HG02884 (cell line): ENCODE measurements around the gene CILP.
"Not testable (repeated sequence)": the region's sequence is repeated elsewhere in the genome, so short reads cannot be mapped to it uniquely, and the experiment has no call there.

Source experiments
- ATAC-seq: cut with Tn5 transposase; IDR thresholded peaks from one replicate; pipeline ENCODE4 v1.9.1; 2021; ENCODE audit warnings: mild to moderate bottlenecking, moderate library complexity; ENCODE audit not compliant: unreplicated experiment

Gene CILP

DNA sequence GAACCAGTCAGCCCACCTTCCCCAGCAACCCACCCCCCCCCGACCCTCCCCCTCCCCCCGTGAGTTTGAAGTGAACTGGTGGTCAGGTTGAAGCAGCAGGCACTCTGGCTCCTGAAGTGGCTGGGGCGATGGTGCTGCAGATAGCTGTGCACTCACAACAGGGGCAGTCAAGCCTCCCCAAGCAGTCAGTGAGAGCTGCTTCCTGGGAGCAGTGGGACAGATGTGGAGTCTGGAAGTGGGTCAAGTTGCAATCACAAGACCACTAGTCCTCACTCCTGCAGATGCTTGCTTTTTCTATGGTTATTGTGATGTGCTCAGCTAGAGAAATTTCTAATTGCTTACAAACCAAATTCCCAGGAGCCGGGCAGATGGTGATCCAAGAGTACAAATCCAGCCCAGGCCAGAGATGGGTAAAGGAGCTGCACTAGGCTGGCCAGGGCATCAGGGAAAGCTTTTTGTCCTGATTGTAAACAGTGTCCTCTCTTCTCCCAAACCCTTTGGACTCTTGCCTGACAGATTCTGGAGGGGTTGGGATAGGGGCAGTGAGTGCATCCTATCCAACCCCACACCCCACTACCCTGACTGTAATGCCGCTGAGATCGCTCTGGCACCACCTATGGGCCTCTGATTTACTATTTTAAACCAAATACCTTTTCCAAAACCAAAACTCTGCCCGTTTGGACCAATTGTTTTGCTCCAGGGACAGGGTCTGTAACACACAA lies 16.3 kb downstream of the CILP start:
- ATAC-seq: no peak

DNA sequence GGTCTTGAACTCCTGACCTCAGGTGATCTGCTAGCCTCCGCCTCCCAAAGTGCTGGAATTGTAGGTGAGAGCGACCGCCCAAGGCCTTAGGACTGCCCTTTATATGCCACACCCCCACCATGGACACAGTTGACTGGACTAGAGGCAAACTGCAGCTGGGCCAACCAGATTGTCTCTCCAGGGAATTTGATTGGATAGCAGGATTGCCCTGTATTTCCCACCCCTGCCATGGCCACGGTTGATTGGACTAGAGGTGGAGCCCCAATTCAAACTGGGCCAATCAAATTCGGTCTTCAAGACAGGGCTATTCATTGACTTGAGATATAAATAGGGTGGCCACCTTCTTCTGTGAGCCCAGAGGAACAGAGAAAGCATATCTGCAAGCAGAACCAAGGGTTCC lies 19.3 kb downstream of the CILP start:
- no peak for ATAC-seq

DNA sequence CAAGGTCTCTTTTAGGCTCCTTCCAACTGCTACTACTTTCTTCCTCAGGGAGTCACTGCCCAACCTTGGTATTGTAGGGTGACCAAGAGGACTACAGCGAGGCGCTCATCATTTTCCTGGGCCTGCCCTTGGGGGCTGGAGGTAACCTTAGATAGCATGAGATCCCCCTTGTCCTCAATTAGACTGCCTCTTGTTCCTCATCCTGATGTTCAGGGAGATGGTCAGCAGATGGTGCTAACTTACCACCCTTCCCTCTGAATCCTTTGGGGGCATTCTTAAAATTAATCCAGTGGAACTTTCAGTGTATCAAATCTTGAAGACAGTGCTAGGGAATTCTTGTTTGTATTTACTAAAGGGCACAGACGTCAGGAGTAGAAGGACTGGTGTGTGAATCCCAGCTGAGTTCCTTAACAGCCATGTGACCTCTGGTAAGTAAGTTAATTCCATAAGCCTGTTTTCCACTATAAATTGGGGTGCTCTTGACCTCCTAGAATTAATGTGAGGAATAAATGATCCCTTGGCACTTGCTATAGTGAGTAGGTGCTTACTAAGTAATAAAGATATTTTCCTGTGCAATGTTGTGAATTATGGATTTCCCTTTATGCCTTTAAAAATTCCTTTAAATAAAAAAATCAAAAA lies 22.1 kb downstream of the CILP start:
- ATAC-seq: no peak

DNA sequence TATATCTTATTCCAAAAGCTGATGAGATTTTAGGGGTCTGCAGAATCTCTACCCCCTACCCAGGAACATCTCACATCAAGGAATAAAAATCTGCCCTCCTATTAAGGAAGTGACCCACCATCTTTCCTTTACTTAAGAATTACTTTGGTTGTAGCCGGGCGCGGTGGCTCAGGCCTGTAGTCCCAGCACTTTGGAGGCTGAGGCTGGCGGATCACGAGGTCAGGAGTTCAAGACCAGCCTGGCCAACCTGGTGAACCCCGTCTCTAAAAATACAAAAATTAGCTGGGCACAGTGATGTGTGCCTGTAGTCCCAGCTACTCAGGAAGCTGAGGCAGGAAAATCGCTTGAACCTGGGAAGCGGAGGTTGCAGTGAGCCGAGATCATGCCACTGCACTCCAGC lies 22.8 kb downstream of the CILP start:
- not testable (repeated sequence) for ATAC-seq

DNA sequence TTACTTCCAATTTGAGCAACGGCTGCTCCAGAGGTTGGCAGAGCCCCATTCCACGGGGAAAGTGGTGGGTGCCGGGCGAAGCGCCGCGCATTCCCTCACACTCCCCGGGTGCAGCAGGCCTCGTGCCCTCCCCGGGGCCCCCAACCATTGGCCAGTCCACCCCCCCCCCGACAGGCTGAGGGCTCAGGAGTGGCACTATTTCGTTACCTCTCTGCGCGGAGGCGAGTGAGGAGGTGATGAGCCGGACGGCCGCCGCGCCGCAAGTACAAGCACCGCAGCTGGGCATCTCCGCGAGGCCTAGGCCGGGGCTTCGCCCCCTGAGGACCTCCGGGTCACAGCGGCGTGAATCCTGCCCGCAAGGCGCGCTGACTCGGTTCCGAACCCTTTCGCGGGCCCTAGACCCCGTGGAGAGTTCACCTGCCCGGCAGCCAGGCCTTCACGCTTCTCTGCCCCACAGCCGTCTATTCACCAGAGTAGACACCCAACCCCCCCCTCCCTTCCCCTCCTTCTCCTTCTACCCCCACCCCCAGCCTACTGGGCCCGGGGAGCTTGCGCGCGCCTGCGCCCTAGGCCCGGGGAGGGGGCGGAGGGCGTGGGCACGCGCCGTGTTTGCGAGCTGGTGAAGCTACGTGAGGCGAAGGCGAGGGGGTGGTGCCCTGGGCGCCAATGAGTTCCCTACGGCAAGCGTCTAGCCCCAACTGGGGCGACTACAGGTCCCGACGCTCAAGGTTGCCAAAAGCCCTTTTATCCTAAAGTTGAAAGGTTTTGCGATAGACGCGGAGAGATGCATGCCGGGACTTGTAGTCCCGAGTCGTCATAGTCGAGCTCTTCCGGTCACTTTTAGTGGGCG lies 26.2 kb downstream of the CILP start, which contains the start of gene CLPX:
Gene CLPX, minus strand, starts transcription at position 475 of the 850 bp plus-strand sequence. Its CDS starts 189 bp downstream, at position 286.
- ATAC-seq: peak; percentile 63

DNA sequence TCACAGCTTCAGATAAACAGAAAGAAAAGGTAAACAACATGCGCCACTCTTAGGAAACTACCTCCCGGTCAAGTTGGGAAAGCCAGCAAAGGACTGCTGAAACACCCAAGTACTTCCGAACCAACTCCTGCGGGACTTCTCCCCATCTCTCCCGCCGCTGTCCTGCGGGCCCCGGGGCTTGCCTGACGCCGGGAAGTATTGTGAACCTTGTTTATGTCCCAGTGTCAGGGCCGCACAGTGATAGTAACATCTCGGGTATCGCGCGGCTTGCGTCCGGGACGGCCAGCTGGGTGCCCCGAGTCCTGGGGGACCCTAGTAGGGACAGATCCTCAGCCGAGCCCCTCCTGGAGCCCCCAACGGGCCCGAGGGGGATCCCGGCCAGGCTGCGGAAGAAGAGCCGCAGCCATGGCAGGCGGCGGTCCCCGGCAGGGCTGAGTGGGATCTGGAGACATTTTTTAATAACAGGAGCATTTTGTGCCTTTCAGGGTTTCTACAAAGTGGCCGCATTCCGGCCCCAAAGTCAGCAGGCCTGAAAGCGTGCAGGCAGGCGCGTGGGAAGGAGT lies 26.9 kb downstream of the CILP start:
- peak; percentile 19 for ATAC-seq

DNA sequence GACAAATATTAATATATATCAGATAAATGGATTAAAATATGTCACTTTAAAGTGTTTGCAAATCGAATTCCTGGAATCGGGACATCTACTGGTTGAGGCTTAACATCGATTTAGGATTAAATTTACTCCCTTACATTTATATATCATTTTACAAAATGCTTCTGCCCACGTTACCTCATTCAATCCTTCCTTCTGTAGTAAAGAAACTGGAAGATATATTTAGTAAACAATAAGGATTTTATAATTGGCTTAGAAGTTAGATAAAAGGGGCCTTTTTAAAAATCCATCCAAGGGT lies 27.5 kb downstream of the CILP start:
- no peak for ATAC-seq

DNA sequence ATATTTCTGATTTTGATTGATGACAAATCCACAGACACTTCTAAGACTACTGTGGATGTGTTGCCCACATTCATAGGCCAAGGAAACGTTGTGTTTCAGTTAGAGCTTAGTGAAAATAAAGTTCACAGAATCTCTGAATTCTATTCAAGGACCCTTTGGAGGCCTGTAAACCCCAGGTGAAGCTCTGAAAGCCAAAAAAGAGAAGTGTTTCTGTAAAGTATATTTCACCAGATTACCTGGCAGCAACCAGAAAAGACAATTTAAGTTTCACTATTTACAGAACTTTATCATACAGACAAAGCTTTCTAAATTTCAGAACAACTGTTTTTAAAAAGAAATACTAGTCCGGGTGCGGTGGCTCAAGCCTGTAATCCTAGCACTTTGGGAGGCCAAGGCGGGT lies 28.7 kb downstream of the CILP start:
- ATAC-seq: no peak

DNA sequence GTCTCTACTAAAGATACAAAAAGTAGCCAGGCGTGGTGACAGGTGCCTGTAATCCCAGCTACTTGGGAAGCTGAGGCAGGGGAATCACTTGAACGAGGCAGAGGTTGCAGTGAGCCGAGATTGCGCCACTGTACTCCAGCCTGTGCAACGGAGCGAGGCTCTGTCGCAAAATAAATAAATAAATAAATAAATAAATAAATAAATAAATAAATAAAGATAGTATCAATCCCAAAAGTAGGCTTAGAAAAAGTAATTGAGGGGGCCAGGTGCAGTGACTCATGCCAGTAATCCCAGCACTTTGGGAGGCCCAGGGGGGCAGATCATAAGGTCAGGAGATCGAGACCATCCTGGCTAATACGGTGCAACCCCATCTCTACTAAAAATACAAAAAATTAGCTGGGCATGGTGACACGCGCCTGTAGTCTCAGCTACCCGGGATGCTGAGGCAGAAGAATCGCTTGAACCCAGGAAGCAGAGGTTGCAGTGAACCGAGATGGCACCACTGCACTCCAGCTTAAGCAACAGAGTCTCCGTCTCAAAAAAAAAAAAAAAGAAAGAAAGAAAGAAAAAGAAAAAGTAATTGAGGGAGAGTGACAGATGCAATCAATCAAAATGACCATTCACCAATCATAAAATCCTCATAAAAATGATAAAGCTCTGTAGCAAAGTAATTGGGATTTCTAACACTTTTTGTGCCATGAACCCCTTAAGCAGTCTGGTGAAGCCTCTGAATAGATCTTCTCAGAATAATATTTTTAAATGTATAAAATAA lies 29.5 kb downstream of the CILP start:
- not testable (repeated sequence) for ATAC-seq

DNA sequence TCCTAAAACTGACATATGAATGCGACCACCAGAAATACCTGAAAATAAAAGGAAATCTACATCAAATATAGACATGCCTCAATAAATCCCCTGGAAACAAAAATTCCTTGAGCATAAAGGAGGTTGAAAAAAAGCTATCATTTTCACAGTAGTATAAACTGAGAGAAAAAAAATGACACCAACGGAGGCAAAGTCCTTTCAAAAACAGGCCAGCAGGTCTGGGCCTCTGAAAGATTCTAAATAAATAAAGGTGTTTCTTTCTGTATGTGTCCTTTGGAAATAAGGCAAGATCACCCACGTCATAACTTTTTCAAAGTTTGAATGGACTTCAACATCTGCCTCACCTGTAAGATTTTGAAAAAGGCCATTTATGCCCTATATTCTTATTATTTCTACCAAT lies 31.1 kb downstream of the CILP start:
- ATAC-seq: no peak

DNA sequence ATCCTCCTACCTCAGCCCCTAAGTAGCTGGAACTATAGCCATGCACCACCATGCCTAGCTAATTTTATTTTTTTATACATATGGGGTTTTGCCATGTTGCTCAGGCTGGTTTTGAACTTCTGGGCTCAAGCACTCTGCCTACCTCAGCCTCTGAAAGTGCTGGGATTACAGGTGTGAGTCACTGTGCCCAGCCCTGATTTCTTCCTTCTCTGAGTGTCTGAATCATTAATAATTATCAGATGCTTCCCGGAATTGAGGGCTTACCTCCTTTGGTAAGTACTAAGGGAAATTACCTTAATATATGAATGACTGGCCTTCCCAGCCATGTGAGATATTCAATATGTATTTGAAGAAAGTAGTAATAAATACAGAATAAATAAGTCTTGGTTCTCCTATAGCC lies 33.4 kb downstream of the CILP start:
- no peak for ATAC-seq

DNA sequence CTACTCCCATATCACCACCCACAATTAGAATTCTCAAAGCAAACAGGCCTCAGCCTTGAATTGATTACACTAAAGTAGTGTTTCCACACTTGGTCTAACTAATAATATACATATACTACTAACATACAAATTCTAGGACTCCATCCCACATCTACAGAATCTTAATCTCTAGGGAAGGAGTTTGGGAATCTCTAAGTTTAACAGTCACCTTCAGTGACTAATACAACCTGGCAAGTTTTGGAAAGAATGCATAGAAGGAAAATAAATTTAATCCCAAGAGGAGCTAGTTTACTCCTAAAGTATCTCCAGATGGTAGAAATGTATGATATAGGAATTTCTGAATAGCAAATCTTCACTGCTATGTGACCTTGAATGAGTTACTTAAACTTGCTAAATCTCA lies 35.2 kb downstream of the CILP start:
- no peak for ATAC-seq

DNA sequence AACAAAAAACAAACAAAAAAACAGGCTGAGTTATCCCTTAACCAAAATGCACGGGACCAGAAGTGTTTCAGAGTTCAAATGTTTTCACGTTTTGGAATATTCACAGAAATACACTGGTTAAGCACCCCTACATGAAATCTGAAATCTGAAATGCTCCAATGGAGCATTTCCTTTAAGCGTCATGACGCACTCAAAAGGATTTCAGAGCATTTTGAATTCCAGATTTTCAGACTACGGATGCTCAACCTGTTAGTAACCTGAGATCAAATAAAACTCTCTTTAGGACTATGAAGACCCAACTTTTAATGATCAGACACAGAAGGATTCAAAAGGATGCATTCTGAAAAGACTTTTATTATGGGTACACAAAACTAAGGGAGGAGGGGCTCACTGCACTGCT lies 35.8 kb downstream of the CILP start:
- no peak for ATAC-seq

DNA sequence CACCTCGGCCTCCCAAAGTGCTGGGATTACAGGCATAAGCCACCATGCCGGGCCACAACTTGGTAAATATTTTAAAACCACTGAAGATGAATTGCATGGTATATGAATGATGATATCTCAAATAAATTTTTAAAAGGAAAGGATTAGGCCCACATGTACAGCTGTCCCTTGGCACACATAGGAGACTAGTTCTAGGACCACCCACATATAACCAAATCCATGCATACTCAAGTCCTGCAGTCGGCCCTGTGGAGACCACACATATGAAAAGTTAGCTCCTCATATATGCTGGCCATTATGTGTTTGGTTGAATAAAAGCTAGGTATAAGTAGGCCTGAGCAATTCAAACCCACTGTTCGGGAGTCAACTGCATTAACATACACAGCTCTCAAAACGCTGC lies 36.8 kb downstream of the CILP start:
- ATAC-seq: no peak

DNA sequence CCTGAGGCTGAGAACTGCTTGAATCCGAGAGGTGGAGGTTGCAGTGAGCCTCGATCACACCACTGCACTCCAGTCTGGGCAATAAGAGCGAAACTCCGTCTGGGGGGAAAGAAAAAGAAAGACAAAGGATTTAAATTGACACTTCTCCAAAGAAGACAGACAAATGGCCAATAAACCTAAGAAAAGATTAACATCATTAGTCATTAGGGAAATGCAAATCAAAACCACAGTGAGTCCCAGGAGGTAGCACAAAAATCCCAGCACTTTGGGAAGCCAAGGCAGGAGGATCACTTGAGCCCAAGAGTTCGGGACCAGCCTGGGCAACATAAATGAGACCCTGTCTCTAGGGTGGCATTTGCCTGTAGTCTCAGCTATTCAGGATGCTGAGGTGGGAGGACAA lies 38.7 kb downstream of the CILP start:
- no peak for ATAC-seq

DNA sequence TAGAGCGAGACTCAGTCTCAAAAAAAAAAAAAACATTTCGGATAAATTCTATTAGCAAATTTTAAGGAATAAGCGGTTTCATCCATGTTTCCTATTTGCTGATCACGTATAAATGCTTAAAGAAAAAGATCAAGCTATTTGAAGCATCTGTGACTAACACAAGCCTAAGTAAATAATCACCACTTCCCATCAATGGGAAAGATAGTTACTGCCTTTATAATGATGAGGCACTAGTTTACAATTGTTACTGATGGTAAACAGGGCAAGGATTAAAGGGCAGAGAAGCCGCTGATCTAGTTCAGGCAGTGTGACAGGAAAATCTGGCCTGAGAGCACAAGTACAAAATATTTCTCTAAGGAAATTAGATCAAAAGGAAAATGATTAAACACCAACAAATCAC lies 39.8 kb downstream of the CILP start:
- no peak for ATAC-seq

DNA sequence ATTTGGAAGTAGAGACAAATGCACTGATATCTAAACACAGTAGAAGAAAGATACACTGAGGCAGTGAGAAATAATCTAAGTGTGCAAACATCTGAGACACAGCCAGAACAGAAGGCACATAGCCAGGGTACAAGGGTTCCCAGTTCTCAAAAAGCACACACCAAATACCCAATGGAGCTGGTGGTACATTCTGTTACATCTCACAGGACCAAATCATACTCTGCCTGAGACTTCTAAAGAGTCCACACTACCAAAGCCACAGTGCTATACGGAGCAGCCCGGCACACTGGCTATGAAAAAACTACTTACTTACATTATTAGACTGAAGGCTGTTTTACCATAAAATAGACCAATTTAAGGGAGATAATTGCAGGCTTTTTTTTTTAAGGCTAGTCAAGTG lies 45.4 kb downstream of the CILP start:
- no peak for ATAC-seq

DNA sequence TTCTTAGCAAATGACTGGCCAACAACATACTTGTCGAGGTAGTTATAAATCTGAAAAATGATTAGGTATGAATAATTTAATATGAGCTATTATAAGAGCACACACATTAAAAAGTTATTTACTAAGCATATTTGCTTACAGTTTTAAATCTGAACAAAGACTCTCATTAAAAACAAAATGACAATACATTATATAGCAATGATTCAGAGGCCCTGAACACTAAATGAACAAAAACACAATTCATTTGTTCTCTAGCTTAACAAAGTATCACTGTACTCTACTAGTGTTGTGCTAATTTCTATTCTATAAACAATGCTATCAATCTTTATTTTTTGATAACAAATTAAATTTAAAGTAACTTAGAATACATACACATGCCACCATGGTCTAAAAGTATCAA lies 47.1 kb downstream of the CILP start:
- no peak for ATAC-seq

DNA sequence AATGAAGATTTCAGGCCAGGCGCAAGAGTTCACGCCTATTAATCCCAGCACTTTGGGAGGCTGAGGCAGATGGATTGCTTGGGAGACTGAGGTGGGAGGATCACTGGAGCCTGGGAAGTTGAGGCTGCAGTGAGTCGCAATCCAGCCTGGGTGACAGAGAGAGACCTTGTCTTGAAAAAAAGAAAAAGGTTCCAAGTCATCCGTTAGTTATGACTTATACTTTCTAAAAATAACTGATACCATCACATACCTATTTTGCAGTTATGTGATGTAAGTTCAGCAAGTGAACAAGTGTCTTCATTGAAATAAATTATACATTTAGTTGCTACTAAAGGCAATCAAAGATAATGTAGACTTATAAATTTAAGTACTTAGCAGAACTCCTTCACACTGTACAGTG lies 48.2 kb downstream of the CILP start:
- no peak for ATAC-seq

DNA sequence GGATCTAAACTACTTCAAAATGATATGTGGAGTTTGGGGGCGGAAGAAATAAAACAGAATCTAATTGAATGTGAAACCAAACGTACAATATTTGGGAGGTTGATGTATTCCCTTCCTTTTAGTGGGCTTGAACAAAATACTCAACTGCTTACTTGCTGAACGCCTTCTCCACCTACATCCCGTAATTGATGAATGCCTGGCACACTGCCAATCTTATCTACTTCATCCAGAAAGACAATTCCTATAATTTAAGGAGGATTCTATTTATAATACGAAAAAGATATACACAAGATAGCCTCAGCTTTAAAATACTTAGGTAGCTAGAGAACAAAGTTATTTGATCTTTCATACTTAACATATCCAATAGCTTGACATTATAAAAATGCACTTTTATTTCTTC lies 54.6 kb downstream of the CILP start:
- ATAC-seq: no peak

DNA sequence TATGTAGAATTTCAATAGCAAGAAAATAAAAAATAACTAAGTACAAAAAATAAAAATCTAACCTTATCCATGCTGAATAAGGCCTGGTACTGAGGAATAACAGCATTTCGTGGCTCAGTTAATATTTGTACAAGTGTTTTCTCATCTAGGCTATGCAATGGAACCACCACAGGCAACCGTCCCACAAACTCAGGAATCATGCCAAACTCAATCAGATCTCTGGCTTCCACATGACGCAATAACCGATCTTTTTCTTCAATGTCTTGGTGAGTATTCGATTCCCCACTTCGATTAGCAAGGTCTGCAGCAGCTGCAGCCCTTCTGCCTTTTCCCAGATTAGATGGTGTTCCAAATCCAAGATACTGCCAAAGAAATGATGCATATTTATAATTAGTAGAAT lies 56.6 kb downstream of the CILP start:
- ATAC-seq: no peak
